Measurements from ENCODE around the gene LILRA2.

LILRA2 gene

GRCh38 chr19:54608205-54608604 is 34.6 kb downstream of the LILRA2 start:
- H3K4me2 ChIP-seq: no peak overlapping the region

GRCh38 chr19:54608792-54609191 is 35.2 kb downstream of the LILRA2 start:
- H2AFZ ChIP-seq (ENCODE audit: low read depth): no peak overlapping the region
- no peaks in the 10 kb centered on the region for H3K36me3 ChIP-seq (ENCODE audit: insufficient read depth)
- no peak overlapping the region for H3K4me2 ChIP-seq
- no peak overlapping the region for H3K27ac ChIP-seq
- H3K4me1 ChIP-seq (ENCODE audit: low read depth, poor library complexity, severe bottlenecking): no peaks in the 10 kb centered on the region
- no peaks in the 10 kb centered on the region for H3K79me2 ChIP-seq (ENCODE audit: insufficient read depth, low read depth)
- no peaks in the 10 kb centered on the region for H4K20me1 ChIP-seq (ENCODE audit: insufficient read depth)
- H3K4me3 ChIP-seq (IDR thresholded peaks at IDR 0.05; ENCODE audit: insufficient read depth, low read depth, low read length): no peak overlapping the region
- no peak overlapping the region for H3K9ac ChIP-seq
- H3K27me3 ChIP-seq (ENCODE audit: insufficient read depth, low read depth): no peaks in the 10 kb centered on the region; the same call in 1 of the 2 replicates
- TF ChIP-seq CTCF (conservative IDR thresholded peaks at IDR 0.05; ENCODE audit: low read depth, low read length): no peak

More at GRCh38 chr19:54608205-54608604, 34.6 kb downstream of the LILRA2 start:
- H3K36me3 ChIP-seq (ENCODE audit: insufficient read depth): no peaks in the 10 kb centered on the region
- no peak overlapping the region for H3K4me3 ChIP-seq (IDR thresholded peaks at IDR 0.05; ENCODE audit: insufficient read depth, low read depth, low read length)
- no peak overlapping the region for H3K9ac ChIP-seq
- H2AFZ ChIP-seq (ENCODE audit: low read depth): no peak overlapping the region
- no peak for TF ChIP-seq CTCF (conservative IDR thresholded peaks at IDR 0.05; ENCODE audit: low read depth, low read length)
- no peaks in the 10 kb centered on the region for H3K4me1 ChIP-seq (ENCODE audit: low read depth, poor library complexity, severe bottlenecking)
- H4K20me1 ChIP-seq (ENCODE audit: insufficient read depth): no peaks in the 10 kb centered on the region
- H3K27ac ChIP-seq: no peak overlapping the region
- no peaks in the 10 kb centered on the region; the same call in 1 of the 2 replicates for H3K27me3 ChIP-seq (ENCODE audit: insufficient read depth, low read depth)
- no peaks in the 10 kb centered on the region for H3K79me2 ChIP-seq (ENCODE audit: insufficient read depth, low read depth)

GRCh38 chr19:54609356-54609791 is 35.8 kb downstream of the LILRA2 start:
- no peak overlapping the region for H3K4me2 ChIP-seq
- H3K4me1 ChIP-seq (ENCODE audit: low read depth, poor library complexity, severe bottlenecking): no peaks in the 10 kb centered on the region

GRCh38 chr19:54612428-54612827 is 38.8 kb downstream of the LILRA2 start:
- Histone ChIP-seq H2AFZ (ENCODE audit: low read depth) (no peak overlapping the region), H3K36me3 (ENCODE audit: insufficient read depth) (no peaks in the 10 kb centered on the region), H3K79me2 (ENCODE audit: insufficient read depth, low read depth) (no peaks in the 10 kb centered on the region), H3K4me1 (ENCODE audit: low read depth, poor library complexity, severe bottlenecking) (no peaks in the 10 kb centered on the region), H3K9ac (no peak overlapping the region), H3K27me3 (ENCODE audit: insufficient read depth, low read depth) (no peaks in the 10 kb centered on the region), H3K27ac (no peak overlapping the region), H3K4me3 (IDR thresholded peaks at IDR 0.05; ENCODE audit: insufficient read depth, low read depth, low read length) (no peak overlapping the region), H4K20me1 (ENCODE audit: insufficient read depth) (no peaks in the 10 kb centered on the region), H3K4me2 (no peak overlapping the region)
- TF ChIP-seq CTCF (conservative IDR thresholded peaks at IDR 0.05; ENCODE audit: low read depth, low read length): no peak

More at GRCh38 chr19:54609356-54609791, 35.8 kb downstream of the LILRA2 start:
- Histone ChIP-seq H4K20me1 (ENCODE audit: insufficient read depth) (no peaks in the 10 kb centered on the region), H3K79me2 (ENCODE audit: insufficient read depth, low read depth) (no peaks in the 10 kb centered on the region), H3K36me3 (ENCODE audit: insufficient read depth) (no peaks in the 10 kb centered on the region), H3K9ac (no peak overlapping the region), H3K4me3 (IDR thresholded peaks at IDR 0.05; ENCODE audit: insufficient read depth, low read depth, low read length) (no peak overlapping the region), H3K27ac (no peak overlapping the region), H3K27me3 (ENCODE audit: insufficient read depth, low read depth) (no peaks in the 10 kb centered on the region; the same call in 1 of the 2 replicates), H2AFZ (ENCODE audit: low read depth) (no peak overlapping the region)
- no peak for TF ChIP-seq CTCF (conservative IDR thresholded peaks at IDR 0.05; ENCODE audit: low read depth, low read length)
